Prostate gland (tissue), 2 donors: ENCODE data around the gene FIBP. TPM values are rescaled to one million over a fixed set of nuclear protein-coding genes. Genes with fewer than 3 reads are reported as not detected.

Experiments used
- DNase-seq: peaks from one replicate; pipeline ENCODE4 v3.0.0-alpha.2; 2019; ENCODE audit warnings: low spot score
- H3K27ac ChIP-seq, 2 donors: fragments of 200-600 bp; sonication (generic); 2 replicates each; pipeline ENCODE4 v1.5.1; 2017 to 2019
- H3K27me3 ChIP-seq: fragments of 200-600 bp; sonication (generic); replicated peaks from 2 replicates; pipeline ENCODE4 v1.5.1; 2019; ENCODE audit not compliant: insufficient read depth
- H3K36me3 ChIP-seq, 2 donors: fragments of 200-600 bp; sonication (generic); 1 replicate in 1 of 2; 2 replicates in 1 of 2; pipeline versions ENCODE4 v1.5.1 to v1.8.1; 2017 to 2019
- H3K4me1 ChIP-seq: fragments of 200-600 bp; sonication (generic); replicated peaks from 2 replicates; pipeline ENCODE4 v1.5.1; 2019
- H3K4me3 ChIP-seq, 2 donors: fragments of 200-600 bp; sonication (generic); 2 replicates each; pipeline ENCODE4 v1.5.1; 2017 to 2019
- H3K9me3 ChIP-seq: fragments of 200-600 bp; sonication (generic); 2 replicates; pipeline ENCODE4 v1.5.1; 2017
- CTCF ChIP-seq, 4 experiments: fragments of 200-600 bp in 2 of 4; fragments of 450-650 bp in 2 of 4; sonication (generic) in 2 of 4; IDR thresholded peaks; 1 replicate in 3 of 4; 2 replicates in 1 of 4; pipeline ENCODE4 v1.5.1; 2016 to 2019; ENCODE audit warnings: antibody characterized with exemption in 4 of 4, mild to moderate bottlenecking in 2 of 4, moderate library complexity in 2 of 4
- POLR2A ChIP-seq: fragments of 450-650 bp; IDR thresholded peaks from one replicate; pipeline ENCODE4 v1.6.1; 2016; ENCODE audit warnings: antibody characterized with exemption, mild to moderate bottlenecking
- POLR2AphosphoS5 ChIP-seq: sonication (generic); formaldehyde crosslinking; IDR thresholded peaks from one replicate; pipeline ENCODE4 v1.6.1; 2017; ENCODE audit warnings: antibody characterized with exemption
- whole genome bisulfite sequencing: methylation state at CpG from one replicate; pipeline ENCODE4 v1.1.5; 2018; 5-methylcytosine and 5-hydroxymethylcytosine counted together
- intact Hi-C: fragments of 100-400 bp; cut with DNase I; formaldehyde crosslinking; loops from one replicate; pipeline ENCODE4 v1.14.2; 2022
- total RNA-seq, 2 donors: library from RNA; depleted of rRNA; stranded (reverse); fragments of >200 nt; gene quantifications; one replicate each; pipeline ENCODE4 v1.1.0, GENCODE V29; 2016

FIBP gene
- total RNA-seq, 2 donors from 2014 or later = 87.7 to 151 TPM

- H3K4me3 ChIP-seq = no peak overlapping the region
- 76% methylated on average over 7 of the region's 7 CpGs for WGBS
- DNase-seq = no peak
- H3K27ac ChIP-seq = peak overlapping the region in 1 of 2 donors; percentile 75
- H3K9me3 ChIP-seq = no peaks in the 10 kb centered on the region
- no peaks in the 10 kb centered on the region for H3K27me3 ChIP-seq
- peaks cover 27% of the 10 kb centered on the region for H3K4me1 ChIP-seq
- no peaks in the 10 kb centered on the region for H3K36me3 ChIP-seq
- no peak for TF ChIP-seq POLR2AphosphoS5
- TF ChIP-seq POLR2A = no peak
- no peak for TF ChIP-seq CTCF (IDR thresholded peaks at IDR 0.05)
- intact Hi-C loops = loop anchor here (5.0 to 10.0 kb wide), 2 partner anchors 46 to 348 kb away; partner anchors contain the start of genes RAB1B and SART1
Measured at GRCh38 chr11:65916391-65916790, 28.1 kb upstream of the FIBP start.

GRCh38 chr11:65915821-65916251, 27.6 kb upstream of the FIBP start:
- no peaks in the 10 kb centered on the region for H3K27me3 ChIP-seq
- WGBS = 27% methylated on average over 13 of the region's 13 CpGs
- no peak overlapping the region for H3K4me3 ChIP-seq
- H3K36me3 ChIP-seq = no peaks in the 10 kb centered on the region
- TF ChIP-seq POLR2A (peak; percentile 23), CTCF (IDR thresholded peaks at IDR 0.05) (no peak), POLR2AphosphoS5 (peak; percentile 78)
- peak overlapping the region; percentile 51 to 75 for H3K27ac ChIP-seq
- H3K9me3 ChIP-seq = no peaks in the 10 kb centered on the region
- DNase-seq = peak; percentile 44
- H3K4me1 ChIP-seq = peaks cover 24% of the 10 kb centered on the region
- intact Hi-C loops = loop anchor here (5.0 to 10.0 kb wide), 2 partner anchors 46 to 349 kb away; partner anchors contain the start of genes RAB1B and SART1

- Histone ChIP-seq H3K36me3 (no peaks in the 10 kb centered on the region), H3K27me3 (no peaks in the 10 kb centered on the region), H3K4me3 (no peak overlapping the region), H3K27ac (peak overlapping the region; percentile 51 to 75), H3K4me1 (peaks cover 18% of the 10 kb centered on the region), H3K9me3 (no peaks in the 10 kb centered on the region)
- no peak for DNase-seq
- no peak for TF ChIP-seq POLR2A
- TF ChIP-seq POLR2AphosphoS5 = no peak
- TF ChIP-seq CTCF (IDR thresholded peaks at IDR 0.05) = no peak
- 52% methylated on average over 10 of the region's 10 CpGs for WGBS
- intact Hi-C loops = loop anchor here (5.0 to 10.0 kb wide), 2 partner anchors 47 to 350 kb away; partner anchors contain the start of genes RAB1B and SART1
Measured at GRCh38 chr11:65915101-65915820, 27.0 kb upstream of the FIBP start.

- no peak overlapping the region for H3K4me3 ChIP-seq
- H3K27me3 ChIP-seq = no peaks in the 10 kb centered on the region
- no peaks in the 10 kb centered on the region for H3K36me3 ChIP-seq
- DNase-seq = no peak
- no peaks in the 10 kb centered on the region for H3K9me3 ChIP-seq
- H3K4me1 ChIP-seq = peaks cover 15% of the 10 kb centered on the region
- no peak overlapping the region for H3K27ac ChIP-seq
- TF ChIP-seq CTCF (IDR thresholded peaks at IDR 0.05) (no peak), POLR2A (no peak), POLR2AphosphoS5 (no peak)
- intact Hi-C loops = loop anchor here (10.0 kb wide), 1 partner anchor 352 kb away; the partner anchor contains the start of gene RAB1B
- 43% methylated on average over 4 of the region's 4 CpGs for WGBS
Measured at GRCh38 chr11:65912845-65913244, 24.6 kb upstream of the FIBP start.
